HG03103 (cell line): Measurements from ENCODE around the gene LAG3.

Source experiments
- ATAC-seq: cut with Tn5 transposase; IDR thresholded peaks from one replicate; pipeline ENCODE4 v1.9.1; 2021; ENCODE audit warnings: low read depth; ENCODE audit not compliant: unreplicated experiment

The LAG3 gene

DNA sequence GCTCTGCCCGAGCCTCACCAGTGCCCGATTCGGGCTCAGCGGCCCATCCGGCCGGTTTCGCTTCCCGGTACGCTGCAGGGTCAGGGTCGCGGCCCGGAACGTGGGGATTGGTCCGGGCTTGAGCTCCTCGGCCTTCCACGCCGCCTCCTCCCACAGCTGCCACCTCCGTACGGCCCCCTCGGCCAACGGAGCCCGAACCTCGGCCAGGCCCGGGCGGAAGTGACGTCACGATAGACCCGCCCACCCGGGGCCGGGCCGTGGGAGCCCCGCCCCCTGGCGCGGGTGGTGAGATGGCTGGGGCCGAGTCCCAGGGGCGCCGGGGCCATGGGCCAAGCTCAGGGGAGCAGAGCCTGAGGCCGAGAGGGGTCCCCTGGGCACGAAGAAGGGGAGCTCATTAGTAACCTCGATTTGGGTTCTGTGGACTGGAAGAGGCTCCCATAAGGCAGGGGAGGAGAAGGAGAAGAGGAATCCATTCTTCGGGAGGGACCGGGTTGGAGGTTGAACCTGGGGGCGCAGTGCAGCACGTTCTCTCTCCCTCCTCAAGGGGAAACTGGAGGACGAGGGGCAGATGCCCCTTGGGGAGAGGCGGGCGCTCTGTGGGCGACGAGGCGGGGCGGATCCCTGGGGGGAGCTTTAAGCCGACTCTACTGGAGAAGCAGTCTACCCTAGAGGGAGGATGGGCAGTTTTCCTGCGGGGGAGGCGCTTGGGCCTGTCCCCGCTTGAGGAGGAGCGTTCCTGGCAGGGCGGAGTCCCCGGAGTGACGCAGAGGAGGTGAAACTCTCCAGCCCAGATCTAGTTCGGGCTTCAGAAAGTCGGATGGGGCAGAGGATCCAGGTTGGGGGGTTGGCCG, 19.2 kb upstream of the LAG3 start, which contains the start of gene MLF2:
Gene MLF2 (minus strand): TSS at position 221 of the 851 bp plus-strand sequence. CDS start 807 bp downstream, outside the sequence.
- peak; percentile 90 for ATAC-seq

DNA sequence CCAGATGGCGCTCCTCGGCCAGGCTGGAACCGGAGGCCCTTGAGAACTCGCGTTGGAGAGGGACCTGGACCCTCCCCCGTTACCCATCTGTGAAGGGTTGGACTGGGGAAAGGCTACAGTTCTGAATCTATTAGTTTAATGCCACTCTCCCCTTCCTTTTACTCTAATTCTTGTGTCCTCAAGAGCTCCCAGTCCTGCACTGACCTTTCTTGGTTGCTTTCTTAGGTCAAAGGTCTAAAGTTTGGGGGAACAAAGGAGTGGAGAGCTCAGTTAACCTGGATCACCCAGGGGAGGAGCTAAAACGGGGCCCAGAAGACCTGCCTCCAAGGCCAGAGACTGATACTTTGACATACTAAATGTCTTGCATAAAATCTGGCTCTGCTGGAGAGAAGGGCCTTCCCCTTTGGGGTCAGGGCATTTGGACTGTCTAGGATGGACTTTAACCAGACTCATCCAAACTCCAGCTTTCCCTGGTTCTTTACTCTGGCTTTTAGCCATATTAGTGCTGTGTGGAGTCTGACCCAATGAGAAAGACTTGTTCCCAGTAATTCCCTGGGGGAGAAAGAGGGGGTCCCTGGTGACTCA, 18.5 kb upstream of the LAG3 start:
- no peak for ATAC-seq

DNA sequence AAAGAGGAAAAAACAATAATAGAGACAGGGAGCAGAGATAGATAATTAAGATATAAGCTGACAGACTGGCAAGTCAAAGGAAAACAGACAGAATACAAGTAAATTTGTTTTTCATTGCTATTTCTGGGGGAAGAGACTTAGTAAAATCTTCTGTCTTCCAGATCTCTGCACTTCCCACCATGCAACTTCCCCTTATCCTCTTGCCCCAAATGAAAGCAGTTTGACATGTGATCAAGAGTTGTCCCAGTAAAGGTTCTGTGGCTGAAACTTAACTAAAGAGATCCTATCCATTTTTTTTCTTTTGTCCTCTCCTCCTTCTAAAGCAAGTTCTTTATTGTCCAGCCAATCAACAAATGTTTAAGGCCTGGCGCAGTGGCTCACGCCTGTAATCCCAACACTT, 17.9 kb upstream of the LAG3 start:
- no peak for ATAC-seq

DNA sequence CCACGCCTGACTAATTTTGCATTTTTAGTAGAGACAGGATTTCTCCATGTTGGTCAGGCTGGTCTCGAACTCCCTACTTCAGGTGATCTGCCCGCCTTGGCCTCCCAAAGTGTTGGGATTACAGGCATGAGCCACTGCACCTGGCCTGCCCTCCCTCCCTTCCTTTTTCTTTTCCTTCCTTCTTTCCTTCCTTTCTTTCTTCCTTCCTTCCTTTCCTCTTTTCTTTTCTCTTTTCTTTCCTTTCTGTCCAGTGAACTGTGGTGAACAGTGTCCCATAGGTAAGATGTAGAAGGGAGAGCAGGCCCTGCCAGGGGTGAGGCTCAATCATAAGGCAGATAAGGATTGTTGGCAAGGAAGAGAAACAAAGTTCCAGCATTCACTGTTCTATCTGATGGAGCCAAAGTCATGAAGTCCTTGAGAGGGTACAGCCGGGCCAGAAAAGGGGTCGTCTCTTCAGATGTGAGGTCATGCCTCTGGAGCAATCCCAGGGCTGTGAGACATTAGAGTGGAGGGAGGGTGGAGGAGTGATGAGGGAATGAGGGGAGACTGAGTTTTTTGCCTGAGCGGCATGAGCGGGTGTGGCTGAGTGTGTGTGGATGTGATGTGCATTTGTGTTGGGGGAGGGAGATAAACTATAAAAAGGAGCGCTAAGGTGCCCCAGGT, 15.2 kb upstream of the LAG3 start:
- no peak for ATAC-seq

DNA sequence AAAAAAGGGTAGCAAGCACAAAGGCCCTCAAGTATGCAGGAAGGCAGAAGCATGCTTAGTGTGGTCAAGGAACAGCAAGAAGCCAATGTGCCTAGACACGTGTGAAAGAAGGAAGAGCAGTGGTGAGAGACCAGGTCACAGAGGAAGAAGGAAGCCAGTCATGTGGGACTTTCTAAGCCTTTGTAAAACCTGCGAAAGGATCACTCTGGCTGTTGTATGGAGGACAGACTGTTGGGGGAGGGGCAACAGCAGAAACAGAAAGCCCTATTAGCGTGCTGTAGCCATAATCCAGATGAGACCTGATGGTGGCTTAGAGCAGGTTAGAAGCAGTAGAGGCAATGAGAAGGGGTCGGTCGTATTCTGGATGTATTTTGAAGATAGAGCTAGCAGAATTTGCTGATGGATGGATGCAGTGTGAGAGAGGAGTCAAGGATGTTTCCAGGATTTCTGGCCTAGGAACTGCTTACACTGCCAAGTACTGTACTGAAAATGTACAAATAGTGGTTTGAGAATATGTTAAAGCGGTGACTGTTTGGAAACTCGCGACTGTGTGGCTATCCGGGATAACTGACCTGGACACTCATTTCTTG, 13.7 kb upstream of the LAG3 start:
- no peak for ATAC-seq

DNA sequence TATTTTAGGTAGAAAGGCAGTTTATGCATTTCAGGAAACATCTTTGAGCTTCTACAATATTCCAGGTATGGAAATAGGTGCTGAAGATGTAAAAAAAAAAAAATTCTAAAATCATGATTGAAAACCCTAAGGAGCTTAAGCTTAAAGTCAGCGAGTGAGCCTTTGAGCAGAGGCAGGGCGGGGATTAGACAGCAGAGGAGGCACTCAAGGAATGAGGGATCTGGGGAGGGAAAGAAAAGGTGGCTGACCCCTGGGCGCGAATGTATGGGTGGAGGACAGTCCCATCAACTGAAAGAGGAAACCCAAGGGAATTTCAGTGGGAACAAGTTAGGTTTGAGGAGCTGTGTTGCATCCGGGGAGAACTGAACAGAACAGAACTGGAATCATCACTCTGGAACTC, 12.6 kb upstream of the LAG3 start:
- ATAC-seq: no peak

DNA sequence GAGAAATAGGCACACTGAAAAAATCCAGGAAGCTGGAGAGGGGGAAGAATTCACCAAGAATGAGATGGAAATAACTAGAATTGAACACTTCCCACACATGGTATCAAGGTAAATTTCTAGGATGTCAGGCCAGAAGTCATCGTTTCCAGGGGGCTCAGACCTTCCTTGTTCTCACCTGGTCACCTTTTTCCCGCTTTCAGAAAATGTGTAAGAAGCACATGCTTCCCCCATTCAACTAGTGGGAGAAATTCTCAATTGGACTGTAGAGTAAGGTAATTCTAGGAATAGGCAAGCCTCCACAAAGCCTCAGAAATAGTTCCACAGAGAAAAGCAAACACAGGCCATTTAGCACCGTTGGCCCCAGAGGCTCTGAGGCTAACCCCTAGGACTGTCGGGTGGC, 8.9 kb upstream of the LAG3 start:
- no peak for ATAC-seq

DNA sequence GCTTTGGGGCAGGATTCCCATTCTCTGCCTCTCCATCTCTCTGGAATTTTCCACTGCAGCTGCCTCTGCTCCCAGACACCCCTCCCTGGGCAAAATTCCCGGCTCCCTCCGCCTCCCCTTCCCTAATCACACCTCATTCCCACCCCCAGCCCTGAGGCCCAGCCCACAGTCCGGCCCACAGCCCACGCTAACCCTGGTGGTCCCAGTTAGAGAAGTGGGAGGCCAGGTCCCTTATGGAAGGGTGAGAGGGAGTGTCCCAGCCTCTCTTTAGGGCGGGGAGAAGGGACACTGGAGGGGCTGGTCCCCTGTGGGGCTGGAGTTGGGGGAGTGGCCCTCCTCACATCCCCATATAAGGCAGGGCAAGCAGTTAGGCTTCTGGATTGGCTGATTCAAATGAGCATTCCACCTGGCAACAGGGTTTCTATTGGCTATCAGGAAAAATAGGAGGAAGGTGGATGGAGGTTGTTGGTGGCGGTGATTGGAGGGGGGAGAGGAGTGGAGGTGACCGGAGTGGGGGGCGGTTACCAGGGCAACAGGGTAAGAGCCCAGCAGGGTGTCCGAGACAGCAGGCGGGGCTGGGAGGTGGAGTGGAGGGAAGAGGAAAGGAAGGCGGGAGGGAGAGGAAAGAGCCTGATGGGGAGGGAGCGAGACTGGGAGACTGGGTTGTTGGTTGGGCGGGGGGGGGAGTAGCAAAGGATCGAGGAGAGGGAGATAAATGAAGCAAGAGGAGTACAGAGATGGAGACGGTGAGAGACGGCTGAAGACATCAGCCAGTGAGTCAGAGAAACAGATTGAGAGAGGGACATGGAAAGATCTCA, 8.1 kb upstream of the LAG3 start:
- ATAC-seq: peak; percentile 73

DNA sequence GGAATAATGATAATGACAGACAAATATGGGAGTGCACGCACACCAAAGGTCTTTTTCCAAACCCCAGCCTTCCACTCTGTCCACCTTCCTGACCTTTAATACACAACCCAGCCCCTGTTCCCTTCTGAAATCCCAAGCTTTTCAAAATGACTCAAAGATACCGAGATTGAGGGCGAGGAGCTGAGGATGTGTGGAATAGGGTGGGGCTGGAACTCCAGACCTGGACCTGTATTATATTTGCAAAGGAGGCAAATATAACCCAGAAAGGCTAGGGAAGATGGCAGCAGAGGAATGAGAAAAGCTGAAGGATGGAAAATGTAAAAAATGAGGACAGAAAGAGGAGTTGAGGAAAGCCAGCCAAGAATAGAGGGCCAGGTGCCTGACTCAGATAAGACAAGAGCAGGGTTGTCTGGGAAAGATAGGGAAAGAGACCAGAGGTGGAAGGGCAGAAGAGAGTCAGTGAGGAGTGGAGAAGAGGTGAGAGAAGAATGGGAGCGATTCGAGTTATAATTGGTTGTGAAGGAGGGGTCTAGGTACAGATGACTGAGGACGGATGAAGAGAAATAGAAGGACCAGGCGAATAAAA, 7.2 kb upstream of the LAG3 start:
- ATAC-seq: no peak

DNA sequence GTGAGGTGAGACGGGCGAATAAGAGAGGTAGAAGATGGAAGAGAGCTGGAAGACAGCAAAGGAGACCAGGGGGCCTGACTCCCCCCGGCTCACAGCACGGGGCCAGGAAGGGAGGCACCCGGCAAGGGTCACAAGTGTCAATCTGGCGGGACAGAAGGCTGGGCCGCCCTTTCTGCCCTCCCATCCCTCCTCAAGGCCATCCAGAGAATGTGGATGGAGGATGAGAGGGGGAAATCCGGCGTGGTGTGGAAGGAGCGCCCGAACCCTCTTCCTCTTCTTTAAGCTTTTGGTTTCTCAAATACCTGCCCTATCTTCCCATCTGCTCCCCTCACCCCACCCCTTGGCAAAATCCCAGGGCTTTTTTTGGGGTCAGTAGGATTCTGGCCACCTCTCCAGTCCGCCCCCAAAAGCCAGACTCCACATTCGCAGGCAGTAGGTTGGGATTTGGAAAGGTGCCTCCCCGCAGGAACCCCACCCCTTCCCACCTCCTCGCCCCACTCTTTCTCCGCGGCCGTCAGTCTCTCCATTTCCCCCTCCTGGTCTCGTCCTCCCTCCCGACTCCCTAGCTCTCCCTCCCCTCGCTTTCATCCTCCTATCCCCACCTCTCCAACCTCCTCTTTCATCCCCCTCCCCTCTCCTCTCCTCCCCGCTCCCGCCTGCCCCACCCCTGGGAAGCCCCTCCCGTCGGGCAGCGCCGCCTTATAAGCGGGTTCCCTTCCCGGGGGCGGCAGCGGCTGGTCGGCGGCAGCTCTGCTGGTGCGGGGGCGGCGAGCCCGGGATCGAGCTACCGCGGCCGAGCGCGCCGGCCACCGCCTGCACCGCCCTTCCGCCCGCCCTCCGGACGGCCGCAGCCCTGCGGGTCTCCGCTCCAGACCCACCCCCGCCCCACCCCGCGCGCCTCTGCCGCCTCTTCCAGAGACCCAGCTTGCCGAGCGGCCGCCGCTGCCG, 6.4 kb upstream of the LAG3 start, which contains the start of gene PTMS:
Gene PTMS (plus strand): TSS at position 730 of the 948 bp plus-strand sequence. CDS start 343 bp downstream, outside the sequence.
- ATAC-seq: no peak

DNA sequence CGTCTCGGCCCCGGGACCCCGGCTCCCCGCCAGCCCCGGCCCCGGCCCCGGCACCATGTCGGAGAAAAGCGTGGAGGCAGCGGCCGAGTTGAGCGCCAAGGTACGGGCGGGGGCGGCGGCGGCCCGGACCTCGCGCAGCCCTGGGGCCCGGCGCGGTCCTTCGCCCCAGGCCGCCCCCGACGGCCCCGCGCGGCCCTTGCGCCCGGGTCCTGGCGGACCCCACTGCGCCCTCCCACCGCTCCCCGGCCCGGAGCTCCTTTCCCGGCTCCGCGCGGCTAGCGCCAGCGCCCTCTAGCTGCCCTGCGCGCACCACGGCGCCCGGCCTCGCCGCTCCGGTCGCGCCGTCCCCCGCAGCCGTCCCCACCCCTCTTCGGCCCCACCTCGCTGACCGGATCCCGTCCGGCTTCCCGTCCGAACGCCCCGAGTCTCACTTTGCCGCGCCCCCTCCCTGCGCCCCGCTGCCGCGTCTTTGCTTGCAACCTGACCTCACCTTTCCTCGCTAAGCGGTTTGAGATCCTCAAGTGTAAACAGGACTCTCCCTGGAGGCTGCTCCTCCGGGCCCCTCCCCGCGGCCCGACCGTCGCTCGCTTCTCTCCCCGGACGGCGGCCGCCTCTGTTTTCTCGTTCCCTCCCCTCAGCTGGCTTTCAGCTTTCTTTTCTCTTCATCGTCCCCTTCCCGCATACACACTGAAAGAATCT, 5.5 kb upstream of the LAG3 start:
- no peak for ATAC-seq

DNA sequence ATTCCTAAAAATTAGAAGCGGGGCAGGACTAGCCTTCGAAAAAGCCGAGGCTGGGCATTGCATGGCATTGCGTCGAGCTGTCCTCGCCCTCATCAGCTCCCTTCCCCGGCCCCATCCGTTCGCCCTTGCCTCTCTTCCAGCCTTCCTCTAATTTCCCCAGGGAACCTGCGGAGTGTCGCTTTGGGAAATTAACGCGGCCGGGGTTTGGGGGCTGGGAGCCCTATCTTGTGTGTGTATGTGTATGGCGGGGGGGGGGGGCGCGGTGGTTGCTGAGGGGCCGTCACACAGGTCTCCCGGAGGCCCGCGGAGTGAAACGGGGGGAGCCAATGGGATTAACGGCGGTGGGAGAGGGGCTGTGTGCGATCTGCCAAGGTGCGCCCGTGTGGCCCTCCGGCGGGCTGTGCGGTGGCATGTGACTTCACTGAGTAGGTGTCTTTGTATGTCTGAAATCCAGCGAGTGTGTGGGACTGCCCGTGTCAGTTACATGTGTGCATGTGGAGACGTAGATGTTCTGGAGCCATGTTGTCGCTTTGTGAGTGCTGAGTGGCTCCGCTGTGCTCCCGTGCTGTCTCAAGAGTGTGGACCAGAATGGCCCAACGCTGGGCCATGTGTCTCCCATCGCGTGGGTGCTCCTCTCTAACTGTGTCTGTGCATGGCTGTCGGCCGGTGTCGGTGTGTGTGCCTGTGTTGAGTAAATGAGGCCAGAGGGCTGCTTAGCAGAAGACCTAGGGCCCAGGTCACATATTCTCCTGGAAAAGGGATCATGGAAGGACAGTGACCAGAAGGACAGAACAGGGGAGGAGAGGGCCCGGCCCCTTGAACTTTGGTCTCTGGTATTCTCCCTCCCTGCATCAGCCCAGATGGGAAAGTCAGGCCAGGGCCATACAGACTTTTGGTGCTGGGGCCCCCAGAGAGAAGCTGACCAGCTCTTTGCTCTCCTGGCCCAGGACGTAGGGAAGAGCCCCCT, 4.7 kb upstream of the LAG3 start:
- no peak for ATAC-seq

DNA sequence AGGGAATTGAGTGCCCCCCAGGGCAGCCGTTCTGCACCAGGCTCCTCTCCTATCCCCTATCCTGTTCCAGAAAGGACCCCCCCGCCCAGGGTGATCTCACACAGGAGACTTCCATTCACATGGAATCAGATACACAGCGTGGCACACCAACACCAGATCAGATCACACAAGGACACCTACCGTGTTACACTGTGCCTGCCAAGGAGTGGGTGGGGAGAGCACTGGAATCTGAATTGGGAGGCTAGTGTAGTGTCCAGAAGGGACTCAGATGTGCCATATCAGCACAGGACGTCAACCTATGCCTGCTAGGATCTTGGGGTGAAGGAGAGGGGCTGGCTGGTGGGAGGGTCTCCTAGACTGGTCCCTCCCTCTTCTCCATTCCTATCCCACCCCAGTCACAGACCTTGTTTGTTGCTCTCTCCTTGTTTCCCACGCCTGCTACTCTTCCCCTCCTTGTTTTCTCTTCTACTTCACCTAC, 3.8 kb upstream of the LAG3 start:
- ATAC-seq: no peak

DNA sequence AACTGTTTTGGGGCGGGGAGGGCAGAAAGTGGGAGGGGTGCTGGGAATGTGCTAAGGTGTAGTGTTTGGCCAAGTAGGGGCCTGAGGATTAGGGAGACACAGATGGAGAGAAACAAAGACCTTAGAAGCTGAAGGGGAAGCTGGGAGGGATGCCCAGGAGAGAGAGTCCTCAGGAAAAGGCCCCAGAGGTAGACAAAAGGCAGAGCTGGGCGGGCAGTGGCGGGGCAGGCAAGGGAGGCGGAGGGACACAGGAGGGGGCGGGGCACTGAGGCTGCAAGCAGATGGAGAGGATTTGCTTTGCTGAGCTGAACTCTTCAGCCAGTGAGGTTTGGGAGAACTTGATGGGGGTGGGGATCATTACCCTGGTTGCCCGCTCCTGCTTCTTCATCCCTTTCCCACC, 3.3 kb upstream of the LAG3 start:
- ATAC-seq: no peak

DNA sequence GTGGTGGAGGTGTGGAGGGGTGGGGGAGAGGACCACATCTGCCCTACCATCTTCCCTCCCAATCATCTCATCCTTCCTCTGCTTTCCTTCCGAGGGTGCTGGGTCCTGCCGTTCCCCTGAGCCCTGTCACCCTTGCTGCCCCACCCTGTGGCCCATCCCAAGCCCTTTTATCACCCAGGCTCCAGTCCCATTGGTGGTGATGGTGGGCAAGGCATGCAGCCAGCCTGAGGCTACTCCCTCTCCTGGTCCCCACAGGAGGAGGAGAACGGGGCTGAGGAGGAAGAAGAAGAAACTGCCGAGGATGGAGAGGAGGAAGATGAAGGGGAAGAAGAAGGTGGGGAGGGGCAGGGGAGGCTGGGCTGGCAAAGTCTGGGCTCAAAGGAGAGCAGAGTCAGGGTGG, 2.7 kb upstream of the LAG3 start:
- ATAC-seq: no peak

DNA sequence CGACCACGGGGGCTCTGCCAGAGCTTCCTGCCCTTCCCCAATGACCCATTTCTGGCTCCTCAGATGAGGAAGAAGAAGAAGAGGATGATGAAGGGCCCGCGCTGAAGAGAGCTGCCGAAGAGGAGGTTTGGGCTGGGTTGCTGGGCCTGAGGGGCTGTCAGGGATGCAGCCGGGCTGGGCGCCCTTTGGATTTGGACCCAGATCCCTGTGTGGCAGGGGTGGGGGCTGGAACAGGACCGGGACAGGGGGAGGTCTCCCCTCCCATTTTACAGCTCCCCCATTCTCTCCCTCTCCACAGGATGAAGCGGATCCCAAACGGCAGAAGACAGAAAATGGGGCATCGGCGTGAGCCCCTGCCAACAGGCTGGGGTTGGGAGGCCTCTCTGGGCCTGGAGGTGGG, 2.2 kb upstream of the LAG3 start:
- ATAC-seq: no peak

DNA sequence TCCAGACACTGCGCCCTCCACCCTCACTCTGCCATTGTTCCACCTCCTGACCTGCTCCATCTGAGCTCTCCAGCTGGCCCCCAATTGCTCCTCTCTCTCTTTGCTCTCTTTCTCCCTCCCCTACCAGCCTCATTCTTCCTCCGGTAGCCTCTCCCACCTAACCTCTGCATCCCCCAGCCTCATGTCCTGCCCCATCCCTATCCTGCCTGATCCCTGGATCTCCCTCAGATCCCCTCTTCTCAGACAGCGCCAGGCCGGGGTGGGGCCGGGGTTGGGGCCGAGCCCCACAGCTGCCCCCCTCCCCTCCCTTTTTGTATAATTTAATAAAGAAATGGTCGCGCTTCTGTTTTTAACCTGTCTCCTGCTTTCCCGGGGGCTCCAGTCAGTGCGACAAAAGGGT, 1.7 kb upstream of the LAG3 start:
- ATAC-seq: no peak
